HCT116 (cell line): Measurements from ENCODE around the gene CHRNA5. TPM values are rescaled to one million over a fixed set of nuclear protein-coding genes. Genes with fewer than 3 reads are reported as not detected.

ENCODE experiments used
- ATAC-seq: fragments of 200-7000 bp; cut with Tn5 transposase; 2 replicates; pipeline ENCODE4 v1.9.1; 2020; ENCODE audit warnings: mild to moderate bottlenecking, moderate library complexity
- BruUV-seq: library from RNA; stranded (reverse); fragments of 400-500 nt; replicated peaks from 2 replicates; lab custom pipeline; 2021; lab: Mats Ljungman, UMichigan
- CTCF ChIA-PET: fragments of 300-600 bp; sonication (Branson Sonifier 250); formaldehyde crosslinking; loops from one replicate; lab custom pipeline; 2021; ENCODE audit warnings: antibody characterized with exemption; lab: Charles Lee
- POLR2A ChIA-PET: fragments of 300-600, 350-600 bp; sonication (Branson Sonifier 250); formaldehyde crosslinking; loops from one replicate; lab custom pipeline; 2021; ENCODE audit warnings: antibody characterized with exemption; lab: Charles Lee
- RAD21 ChIA-PET, 2 experiments: fragments of 300-600 bp; sonication (Branson Sonifier 250); formaldehyde crosslinking; loops; one replicate each; lab custom pipeline; 2023; ENCODE audit warnings: low total read pairs in 2 of 2; ENCODE audit not compliant: uncharacterized antibody in 2 of 2, unreplicated experiment in 2 of 2, low non-redundant PET in 1 of 2; lab: Charles Lee
- DNase-seq: peaks from one replicate; pipeline ENCODE4 v3.0.0-alpha.2; 2010; ENCODE audit warnings: low read depth, low spot score
- H2AFZ ChIP-seq: fragments of 200-600 bp; shearing (Covaris generic), sonication (generic); 2 replicates; pipeline ENCODE4 v1.6.1; 2017; ENCODE audit warnings: low read depth, mixed run types, mixed read lengths, antibody characterized with exemption, low read length; ENCODE audit not compliant: poor library complexity, severe bottlenecking
- H3K27ac ChIP-seq: 2 replicates; pipeline ENCODE4 v1.5.1; 2012; ENCODE audit warnings: low read depth, low read length
- H3K27me3 ChIP-seq: fragments of 200-600 bp; sonication (generic); 2 replicates; pipeline ENCODE4 v1.6.1; 2016; ENCODE audit warnings: mixed run types, low read length, mixed read lengths; ENCODE audit not compliant: insufficient read depth
- H3K36me3 ChIP-seq, 2 experiments: fragments of 200-500 bp in 1 of 2; fragments of 200-600 bp in 1 of 2; sonication (Bioruptor generic) in 1 of 2; sonication (generic) in 1 of 2; 2 replicates each; pipeline versions ENCODE4 v1.5.1 to v1.6.1; 2014 to 2016; ENCODE audit warnings: low read length in 2 of 2, inconsistent platforms in 1 of 2, mixed read lengths in 1 of 2, mixed run types in 1 of 2; ENCODE audit not compliant: insufficient read depth in 2 of 2, control insufficient read depth in 1 of 2
- H3K4me1 ChIP-seq, 2 experiments: fragments of 200-600 bp in 1 of 2; sonication (generic) in 1 of 2; 2 replicates each; pipeline versions ENCODE4 v1.5.1 to v1.6.1; 2012 to 2017; ENCODE audit warnings: low read length in 2 of 2, inconsistent platforms in 1 of 2, mild to moderate bottlenecking in 1 of 2, mixed read lengths in 1 of 2, mixed run types in 1 of 2, moderate library complexity in 1 of 2; ENCODE audit not compliant: insufficient read depth in 2 of 2, control insufficient read depth in 1 of 2
- H3K4me2 ChIP-seq: fragments of 200-600 bp; sonication (generic); 2 replicates; pipeline ENCODE4 v1.6.1; 2017; ENCODE audit warnings: mixed run types, low read length, mixed read lengths
- H3K4me3 ChIP-seq, 2 experiments: fragments of 200-600 bp in 1 of 2; sonication (generic) in 1 of 2; replicated peaks in 1 of 2; 2 replicates each; pipeline ENCODE4 v1.5.1; 2011 to 2016; ENCODE audit warnings: low read length in 2 of 2, control low read depth in 1 of 2, low read depth in 1 of 2, mild to moderate bottlenecking in 1 of 2, mixed read lengths in 1 of 2, mixed run types in 1 of 2
- H3K79me2 ChIP-seq: fragments of 200-600 bp; sonication (generic); 2 replicates; pipeline ENCODE4 v1.6.1; 2017; ENCODE audit warnings: mild to moderate bottlenecking, mixed run types, low read length, moderate library complexity, mixed read lengths; ENCODE audit not compliant: insufficient read depth
- H3K9ac ChIP-seq: fragments of 200-600 bp; sonication (generic); 2 replicates; pipeline ENCODE4 v1.6.1; 2016; ENCODE audit warnings: low read length, mixed read lengths
- H3K9me2 ChIP-seq: fragments of 200-600 bp; sonication (generic), shearing (Covaris generic); 2 replicates; pipeline ENCODE4 v1.6.1; 2017; ENCODE audit warnings: mixed run types, mild to moderate bottlenecking, moderate library complexity; ENCODE audit not compliant: insufficient read depth
- H3K9me3 ChIP-seq, 2 experiments: fragments of 200-500 bp in 1 of 2; fragments of 200-600 bp in 1 of 2; sonication (Bioruptor generic) in 1 of 2; sonication (generic) in 1 of 2; 2 replicates each; pipeline ENCODE4 v1.6.1; 2014 to 2017; ENCODE audit warnings: low read length in 2 of 2, mixed read lengths in 2 of 2, inconsistent platforms in 1 of 2, low read depth in 1 of 2, mild to moderate bottlenecking in 1 of 2, mixed run types in 1 of 2, moderate library complexity in 1 of 2; ENCODE audit not compliant: control insufficient read depth in 1 of 2, insufficient read depth in 1 of 2
- H4K20me1 ChIP-seq: fragments of 200-600 bp; sonication (generic), shearing (Covaris generic); 2 replicates; pipeline ENCODE4 v1.6.1; 2017; ENCODE audit warnings: mixed run types, mild to moderate bottlenecking, moderate library complexity; ENCODE audit not compliant: insufficient read depth
- ATF3 ChIP-seq: IDR thresholded peaks from 2 replicates; pipeline ENCODE4 v1.6.1; 2012
- CBX3 ChIP-seq: IDR thresholded peaks from 2 replicates; pipeline ENCODE4 v1.6.1; 2012; ENCODE audit warnings: low read depth
- ELF1 ChIP-seq: IDR thresholded peaks from 2 replicates; pipeline ENCODE4 v1.6.1; 2012; ENCODE audit warnings: low read depth, borderline replicate concordance
- EZH2 ChIP-seq: fragments of 200-600 bp; sonication (generic); IDR thresholded peaks from 2 replicates; pipeline ENCODE4 v1.6.1; 2017; ENCODE audit warnings: antibody characterized with exemption, mixed run types
- EZH2phosphoT487 ChIP-seq: fragments of 200-600 bp; IDR thresholded peaks from 2 replicates; pipeline ENCODE4 v1.6.1; 2018; ENCODE audit warnings: antibody characterized with exemption, borderline replicate concordance
- FOSL1 ChIP-seq: IDR thresholded peaks from 2 replicates; pipeline ENCODE4 v1.6.1; 2012; ENCODE audit warnings: low read depth
- JUND ChIP-seq: IDR thresholded peaks from 2 replicates; pipeline ENCODE4 v1.6.1; 2012
- POLR2A ChIP-seq: IDR thresholded peaks from 2 replicates; pipeline ENCODE4 v1.7.0; 2011; ENCODE audit warnings: borderline replicate concordance; ENCODE audit not compliant: insufficient read depth, insufficient read length; ENCODE audit errors: extremely low read depth
- RAD21 ChIP-seq: IDR thresholded peaks from 2 replicates; pipeline ENCODE4 v1.6.1; 2012; ENCODE audit warnings: low read depth, mild to moderate bottlenecking
- REST ChIP-seq: IDR thresholded peaks from 2 replicates; pipeline ENCODE4 v1.6.1; 2012; ENCODE audit warnings: low read depth
- SIN3A ChIP-seq: IDR thresholded peaks from 2 replicates; pipeline ENCODE4 v1.6.1; 2012; ENCODE audit warnings: low read depth
- SP1 ChIP-seq: IDR thresholded peaks from 2 replicates; pipeline ENCODE4 v1.6.1; 2012; ENCODE audit warnings: low read depth
- TCF7L2 ChIP-seq: IDR thresholded peaks from 2 replicates; pipeline ENCODE4 v1.7.0; 2011; ENCODE audit warnings: borderline replicate concordance, inconsistent platforms; ENCODE audit not compliant: insufficient read depth, insufficient read length; ENCODE audit errors: extremely low read depth
- intact Hi-C: fragments of 100-400 bp; cut with micrococcal nuclease; formaldehyde crosslinking; loops from 2 replicates; pipeline ENCODE4 v1.10.0; 2022
- total RNA-seq: library from RNA; stranded (reverse); gene quantifications from one replicate; pipeline ENCODE4 v1.2.1, GENCODE V29; 2021; ENCODE audit not compliant: unreplicated experiment
- TF ChIP-seq, protein P1 (sequence below), 3 experiments: fragments of 200-600 bp in 1 of 3; sonication (generic) in 1 of 3; IDR thresholded peaks in 2 of 3; conservative IDR thresholded peaks in 1 of 3; 2 replicates each; pipeline ENCODE4 v1.5.1; 2012 to 2017; ENCODE audit warnings: low read depth in 2 of 3, low read length in 2 of 3, antibody characterized with exemption in 1 of 3, borderline replicate concordance in 1 of 3, control low read depth in 1 of 3, mild to moderate bottlenecking in 1 of 3, mixed read lengths in 1 of 3, mixed run types in 1 of 3, moderate library complexity in 1 of 3; ENCODE audit not compliant: insufficient read depth in 1 of 3

Gene CHRNA5
- total RNA-seq, 1 experiment from 2014 or later, result 25.2 TPM

DNA sequence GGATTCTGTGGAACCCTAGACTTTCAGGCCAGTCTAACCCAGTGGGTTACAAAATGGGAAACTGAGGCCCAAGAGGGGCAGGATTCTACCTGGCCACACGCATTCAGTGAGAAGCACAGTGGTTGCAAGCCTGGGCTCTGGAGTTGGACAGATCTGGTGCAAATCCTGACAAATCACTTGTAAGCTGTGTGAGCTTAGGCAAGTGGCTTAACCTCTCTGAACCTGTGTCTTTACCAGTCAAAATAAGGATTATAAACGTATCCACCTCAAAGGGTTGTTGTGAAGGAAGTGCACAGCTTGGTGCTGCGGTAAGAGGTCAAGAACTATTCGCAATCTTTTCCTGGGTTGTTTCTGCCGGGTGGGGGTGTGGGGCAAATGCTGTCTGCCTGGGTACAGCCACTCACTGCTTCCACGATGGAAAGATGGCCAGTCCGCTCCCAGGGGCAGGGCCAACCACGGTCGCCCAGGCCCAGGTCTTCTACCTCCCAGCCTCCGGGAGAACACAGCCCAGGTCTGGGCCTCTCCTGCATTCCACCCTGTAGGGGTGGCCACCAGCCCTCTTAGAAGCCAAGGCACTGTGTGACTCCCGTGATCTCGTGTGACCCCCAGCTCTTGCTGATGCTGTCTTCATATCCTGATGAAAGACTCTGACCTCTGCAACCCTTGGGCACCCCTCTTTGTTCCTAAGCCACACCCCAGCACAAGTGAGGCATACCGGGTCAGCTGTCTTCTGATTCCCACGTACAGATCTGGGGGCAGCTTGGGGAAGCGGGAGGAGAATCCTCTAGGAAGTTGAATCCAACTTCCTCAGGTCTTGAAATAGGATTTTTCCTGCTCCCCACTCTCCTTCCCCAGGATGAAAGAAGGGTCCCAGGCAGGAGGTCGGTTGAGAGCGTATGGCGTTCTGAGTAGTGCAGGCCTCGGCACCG is 54.0 kb downstream of the CHRNA5 start:
- TF ChIP-seq RAD21, result no peak
- TF ChIP-seq JUND, result no peak
- no peak for TF ChIP-seq ATF3
- DNase-seq (no peak), ATAC-seq (no peak)
- Histone ChIP-seq H2AFZ (peak overlapping the region; percentile 83), H3K79me2 (no peaks in the 10 kb centered on the region), H3K27me3 (no peaks in the 10 kb centered on the region), H3K9ac (no peak overlapping the region), H4K20me1 (no peaks in the 10 kb centered on the region), H3K4me3 (no peak overlapping the region), H3K9me3 (no peaks in the 10 kb centered on the region), H3K36me3 (no peaks in the 10 kb centered on the region), H3K4me2 (no peak overlapping the region), H3K9me2 (no peaks in the 10 kb centered on the region), H3K4me1 (peaks cover 0 to 4% of the 10 kb centered on the region in 2 experiments; a peak in 1 of 4 replicates), H3K27ac (no peak overlapping the region)
- BruUV-seq, result no TSS peak
- ChIA-PET CTCF (interaction anchor here (1.1 kb wide), 1 partner anchor 131 kb away, joined by 4 read pairs; no protein-coding TSS in a partner anchor), RAD21 (no interaction called here), POLR2A (no interaction called here)
- intact Hi-C loops, result no loop called here

DNA sequence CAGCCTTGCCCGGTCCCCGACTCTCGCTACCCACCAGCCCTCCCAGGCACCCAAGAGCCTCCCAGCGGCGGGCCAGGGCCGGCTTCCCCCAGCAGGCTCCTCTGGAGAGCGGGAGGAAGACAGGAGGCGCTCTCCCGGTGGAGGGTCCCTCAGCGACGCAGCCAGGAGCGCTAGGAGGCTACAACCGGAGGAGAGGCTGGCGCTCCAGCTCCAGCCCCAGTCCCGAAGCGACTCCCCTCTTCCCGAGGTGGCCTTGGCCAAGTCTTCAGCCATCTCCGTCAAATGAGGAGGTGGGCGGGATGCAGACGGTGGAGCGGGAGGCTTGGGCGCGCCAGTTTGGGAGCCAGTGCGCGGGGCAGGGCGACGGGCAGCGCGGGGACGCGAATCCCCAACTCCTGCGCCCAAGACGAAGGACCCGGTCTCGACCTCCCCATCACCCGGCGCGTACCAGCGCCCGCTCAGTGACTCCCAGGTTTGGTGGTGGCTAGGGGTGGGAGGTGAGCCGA is 54.8 kb downstream of the CHRNA5 start:
- Histone ChIP-seq H3K9ac (no peak overlapping the region), H3K4me3 (no peak overlapping the region), H3K79me2 (no peaks in the 10 kb centered on the region), H3K9me3 (no peaks in the 10 kb centered on the region), H3K4me1 (peaks cover 0 to 4% of the 10 kb centered on the region in 2 experiments; a peak in 1 of 4 replicates), H4K20me1 (no peaks in the 10 kb centered on the region), H3K27me3 (no peaks in the 10 kb centered on the region), H3K27ac (no peak overlapping the region; the same call in 1 of the 2 replicates), H3K4me2 (no peak overlapping the region), H2AFZ (no peak overlapping the region), H3K36me3 (no peaks in the 10 kb centered on the region), H3K9me2 (no peaks in the 10 kb centered on the region)
- ChIA-PET POLR2A (no interaction called here), RAD21 (no interaction called here), CTCF (no interaction called here)
- no peak for DNase-seq
- intact Hi-C loops, result no loop called here
- BruUV-seq, result no TSS peak
- ATAC-seq, result no peak
- TF ChIP-seq POLR2A (no peak), EZH2 (no peak), REST (no peak), TCF7L2 (no peak), CBX3 (no peak), FOSL1 (no peak), EZH2phosphoT487 (no peak), ELF1 (no peak), JUND (no peak), RAD21 (no peak), SP1 (no peak), SIN3A (no peak)
- TF ChIP-seq, protein P1, sequence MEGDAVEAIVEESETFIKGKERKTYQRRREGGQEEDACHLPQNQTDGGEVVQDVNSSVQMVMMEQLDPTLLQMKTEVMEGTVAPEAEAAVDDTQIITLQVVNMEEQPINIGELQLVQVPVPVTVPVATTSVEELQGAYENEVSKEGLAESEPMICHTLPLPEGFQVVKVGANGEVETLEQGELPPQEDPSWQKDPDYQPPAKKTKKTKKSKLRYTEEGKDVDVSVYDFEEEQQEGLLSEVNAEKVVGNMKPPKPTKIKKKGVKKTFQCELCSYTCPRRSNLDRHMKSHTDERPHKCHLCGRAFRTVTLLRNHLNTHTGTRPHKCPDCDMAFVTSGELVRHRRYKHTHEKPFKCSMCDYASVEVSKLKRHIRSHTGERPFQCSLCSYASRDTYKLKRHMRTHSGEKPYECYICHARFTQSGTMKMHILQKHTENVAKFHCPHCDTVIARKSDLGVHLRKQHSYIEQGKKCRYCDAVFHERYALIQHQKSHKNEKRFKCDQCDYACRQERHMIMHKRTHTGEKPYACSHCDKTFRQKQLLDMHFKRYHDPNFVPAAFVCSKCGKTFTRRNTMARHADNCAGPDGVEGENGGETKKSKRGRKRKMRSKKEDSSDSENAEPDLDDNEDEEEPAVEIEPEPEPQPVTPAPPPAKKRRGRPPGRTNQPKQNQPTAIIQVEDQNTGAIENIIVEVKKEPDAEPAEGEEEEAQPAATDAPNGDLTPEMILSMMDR (IDR thresholded peaks at IDR 0.05 in 2 of 3, conservative IDR thresholded peaks at IDR 0.05 in 1 of 3; ENCODE audit: borderline replicate concordance in 1 of 3, insufficient read depth in 1 of 3, low read depth in 2 of 3, low read length in 2 of 3), result no peak
